Measurements from ENCODE around the gene BABAM2.
"Not testable (repeated sequence)": the region's sequence is repeated elsewhere in the genome, so short reads cannot be mapped to it uniquely, and the experiment has no call there.

BABAM2 gene

DNA sequence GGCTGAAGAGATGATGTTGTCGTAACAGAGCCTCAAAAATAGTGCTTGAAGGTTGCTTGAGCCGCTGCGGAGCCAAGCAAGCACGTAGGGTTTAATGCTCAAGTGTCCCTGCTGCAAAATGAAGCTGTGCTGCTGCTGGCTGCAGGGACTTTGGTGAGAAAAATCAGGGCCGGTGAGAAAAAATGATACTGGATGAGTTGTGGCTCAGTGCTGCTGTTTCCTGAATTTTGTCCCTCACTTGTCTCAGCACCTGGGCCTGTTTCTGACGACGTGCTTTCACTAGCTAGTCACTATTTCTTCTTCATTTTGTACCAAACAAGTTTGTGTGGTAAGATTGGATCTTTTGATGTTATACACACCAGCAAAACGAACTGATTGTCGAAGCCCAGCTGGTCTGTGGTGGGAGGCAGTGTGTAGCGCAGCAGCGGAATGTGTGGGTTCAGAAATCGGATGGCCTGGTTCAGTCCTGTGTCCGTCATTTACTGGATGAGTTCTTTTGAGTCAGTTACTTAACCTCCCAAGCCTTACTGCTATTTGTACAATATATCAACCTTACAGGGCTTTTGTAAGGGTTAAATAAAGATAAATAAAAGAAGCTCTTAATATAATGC is 329.3 kb downstream of the BABAM2 start:
- DNase-seq = no peak

DNA sequence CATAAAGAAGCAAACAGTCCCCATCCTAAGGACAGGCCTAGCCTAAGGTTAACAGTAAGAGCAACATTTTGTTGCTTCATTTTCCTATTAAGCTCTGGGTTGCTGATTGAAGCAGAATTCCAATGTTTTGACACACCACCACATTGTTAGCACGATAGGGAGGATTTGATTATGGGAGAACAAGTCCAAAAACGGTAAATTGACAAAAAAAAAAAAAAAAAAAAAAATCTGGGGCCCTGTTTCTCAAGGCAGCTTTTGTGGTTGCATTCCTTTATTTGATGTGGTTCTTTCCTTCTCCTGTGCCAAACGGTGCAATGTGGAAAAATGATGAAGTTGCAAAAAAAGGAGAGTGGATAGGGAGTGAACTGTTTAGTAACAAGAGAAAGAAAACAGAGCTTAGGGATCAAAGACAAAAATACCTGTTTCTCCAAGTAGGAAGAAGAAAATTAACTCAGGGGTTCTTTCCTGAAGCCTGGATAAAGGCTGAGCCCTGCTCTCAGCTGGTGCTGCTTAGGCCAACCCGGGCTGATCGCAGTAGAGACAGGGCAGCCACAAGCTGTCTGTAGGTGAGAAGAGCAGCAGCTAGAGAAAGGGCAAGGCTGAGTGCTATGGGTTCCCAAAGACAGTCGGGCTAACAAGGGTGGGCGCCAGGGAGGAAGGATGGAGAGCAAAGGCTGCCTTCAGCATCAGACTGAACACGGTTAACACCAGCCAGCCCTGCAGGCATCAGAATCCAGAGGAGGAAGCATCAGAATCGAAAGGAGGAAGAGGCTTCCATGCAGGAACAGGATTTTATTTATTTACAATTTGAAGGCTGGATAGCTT is 334.3 kb downstream of the BABAM2 start:
- DNase-seq = no peak

DNA sequence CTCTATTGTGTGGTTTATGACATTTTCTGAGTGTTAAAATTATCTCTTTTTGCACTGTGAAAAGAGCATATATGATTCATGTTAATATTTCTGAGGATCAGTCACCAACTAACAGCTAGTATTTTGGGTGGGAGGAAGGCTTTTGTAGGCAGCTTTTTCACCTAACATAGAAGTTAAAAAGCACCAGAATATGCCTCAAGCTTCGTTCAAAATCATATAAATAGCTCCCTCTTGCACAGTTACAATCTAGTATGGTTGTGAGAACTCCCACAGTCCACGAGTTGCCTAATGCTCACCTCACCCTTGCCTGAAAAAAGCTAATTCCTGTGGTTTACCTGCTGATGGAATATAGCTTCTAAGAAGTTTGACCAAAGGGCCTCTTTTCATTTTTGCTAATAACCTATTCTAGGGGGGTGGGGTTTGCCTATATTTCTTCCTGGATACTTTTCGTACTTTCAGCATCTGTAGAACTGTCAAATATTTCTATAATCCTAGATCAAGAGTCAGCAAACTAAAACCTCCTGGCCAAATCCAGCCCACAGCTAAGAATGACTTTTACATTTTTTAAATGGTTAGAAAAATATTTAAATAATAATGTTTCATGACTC is 335.0 kb downstream of the BABAM2 start:
- no peak for DNase-seq

DNA sequence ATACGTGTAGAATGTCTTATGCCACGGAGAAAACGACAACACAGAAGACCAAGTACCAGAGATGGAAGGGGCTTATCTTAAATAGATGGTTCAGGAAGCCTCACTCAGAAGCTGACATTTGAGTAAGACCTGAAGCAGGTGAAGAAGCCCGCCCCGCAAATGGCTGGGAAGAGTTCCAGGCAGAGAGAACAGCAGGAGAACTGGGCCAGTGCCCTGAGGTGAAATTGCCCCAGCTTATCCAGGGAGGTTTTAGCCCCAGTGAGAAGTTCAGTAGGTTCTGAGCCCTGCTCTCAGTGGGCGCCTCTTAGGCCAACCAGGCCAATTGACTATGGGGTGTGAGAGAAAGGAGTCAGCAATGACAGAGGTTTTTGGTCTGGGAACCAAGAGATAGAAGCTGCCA is 336.0 kb downstream of the BABAM2 start:
- DNase-seq = no peak

DNA sequence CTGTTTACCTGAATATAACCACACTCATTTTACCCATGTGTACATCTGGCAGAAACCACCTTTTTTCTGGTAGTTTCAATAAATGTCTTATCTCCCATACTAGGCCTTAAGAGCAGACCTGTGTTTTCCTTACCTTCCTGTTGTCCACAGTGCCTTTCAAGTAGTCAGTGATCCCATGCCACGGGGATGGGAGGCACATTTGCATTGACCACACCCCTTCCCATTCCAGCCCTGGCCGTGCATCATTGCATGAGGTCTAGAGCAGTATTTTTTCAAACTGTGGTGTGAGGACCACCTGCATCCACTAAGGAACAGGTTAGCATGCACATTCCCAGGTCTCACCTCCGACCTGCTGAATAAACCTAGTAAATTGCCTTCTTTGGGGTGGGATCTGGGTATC is 337.0 kb downstream of the BABAM2 start:
- no peak for DNase-seq

DNA sequence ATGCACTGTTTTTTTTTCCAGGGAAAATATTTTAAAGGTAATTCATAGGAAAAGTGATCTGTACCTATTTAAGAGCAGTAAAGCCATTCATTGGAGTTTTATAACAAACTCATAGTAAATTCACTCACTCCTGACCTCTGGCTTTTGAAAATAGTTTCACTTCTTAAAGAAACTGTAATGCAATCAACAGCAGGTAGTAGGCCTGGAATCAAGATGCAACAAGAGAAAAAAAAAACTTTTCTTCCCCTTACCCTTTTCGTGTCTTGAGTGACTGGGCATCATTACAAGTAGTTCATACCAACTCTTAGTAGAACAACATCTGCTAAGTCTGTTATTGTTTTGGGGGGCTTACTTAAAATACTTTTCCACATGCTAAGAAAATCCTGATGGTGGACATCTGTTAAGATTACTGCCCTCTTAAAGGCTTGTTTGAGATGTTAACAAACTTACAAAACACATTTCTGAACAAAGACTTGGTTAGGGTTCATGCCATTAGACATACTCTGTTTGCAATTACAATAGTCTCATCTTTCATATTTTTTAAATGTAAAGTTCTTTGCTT is 338.0 kb downstream of the BABAM2 start:
- no peak for DNase-seq

DNA sequence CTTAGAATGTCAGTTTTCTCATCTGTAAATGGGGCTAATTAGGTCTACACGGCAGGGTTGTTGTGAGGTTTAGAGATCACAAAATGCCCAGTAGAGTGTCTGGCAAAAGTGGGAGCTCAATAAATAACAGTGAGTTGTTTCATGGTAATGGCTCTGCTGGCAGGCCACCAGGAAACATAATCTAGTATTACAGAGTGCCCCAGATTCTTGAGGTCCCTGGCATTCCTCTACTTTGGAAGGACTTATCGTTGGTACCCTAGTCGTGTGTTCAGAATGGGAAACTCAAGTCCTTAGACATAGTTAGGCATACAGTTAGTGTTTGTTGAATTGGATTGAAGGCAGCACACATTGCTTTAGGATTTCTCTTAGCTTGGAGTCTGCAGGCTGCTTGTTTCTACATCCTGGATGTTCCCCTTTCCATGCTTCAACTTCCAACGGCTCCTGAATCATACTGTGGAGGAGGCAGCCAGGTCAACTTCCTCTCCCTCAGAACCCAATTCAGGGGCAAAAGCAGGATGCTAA is 340.6 kb downstream of the BABAM2 start:
- no peak for DNase-seq

DNA sequence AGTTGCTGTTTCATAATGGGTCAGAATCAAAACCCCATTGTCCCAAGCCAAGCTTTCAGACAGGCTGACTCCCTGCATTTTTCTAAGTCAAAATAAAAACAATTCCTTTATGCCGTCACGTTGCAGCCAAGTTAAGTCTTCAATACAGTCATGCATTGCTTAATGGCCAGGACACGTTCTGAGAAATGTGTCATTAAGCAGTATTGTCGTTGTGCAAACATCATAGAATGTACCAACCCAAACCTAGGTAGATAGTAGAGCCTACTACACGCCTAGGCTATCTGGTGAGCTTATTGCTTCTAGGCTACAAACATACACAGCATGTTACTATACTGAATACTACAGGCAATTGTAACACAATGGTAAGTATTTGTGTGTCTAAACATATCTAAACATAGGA is 341.8 kb downstream of the BABAM2 start:
- DNase-seq = no peak

DNA sequence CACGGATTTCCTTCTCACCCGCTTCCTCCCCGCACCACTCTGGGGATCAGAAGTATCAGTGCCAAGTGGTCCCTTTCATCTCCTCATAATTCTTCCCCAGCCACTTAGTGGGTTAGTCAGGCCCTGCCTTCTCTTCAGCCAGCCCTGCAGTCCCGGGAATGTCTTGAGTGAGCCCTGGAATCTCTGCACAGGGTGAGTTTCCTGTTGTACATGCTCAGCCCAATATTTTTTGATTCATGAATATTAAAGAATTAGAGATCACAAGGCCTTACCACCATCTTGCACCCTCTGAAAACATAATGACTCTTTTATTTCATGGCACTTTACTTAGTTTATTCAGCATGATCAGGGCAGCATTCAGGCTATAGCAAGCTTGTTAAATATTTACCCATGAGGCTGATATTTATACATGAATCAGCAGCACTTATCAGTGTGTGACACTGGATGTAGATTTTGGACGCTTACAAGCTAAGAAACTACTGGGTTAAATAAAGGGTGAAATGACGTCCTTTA is 342.7 kb downstream of the BABAM2 start:
- DNase-seq = no peak

DNA sequence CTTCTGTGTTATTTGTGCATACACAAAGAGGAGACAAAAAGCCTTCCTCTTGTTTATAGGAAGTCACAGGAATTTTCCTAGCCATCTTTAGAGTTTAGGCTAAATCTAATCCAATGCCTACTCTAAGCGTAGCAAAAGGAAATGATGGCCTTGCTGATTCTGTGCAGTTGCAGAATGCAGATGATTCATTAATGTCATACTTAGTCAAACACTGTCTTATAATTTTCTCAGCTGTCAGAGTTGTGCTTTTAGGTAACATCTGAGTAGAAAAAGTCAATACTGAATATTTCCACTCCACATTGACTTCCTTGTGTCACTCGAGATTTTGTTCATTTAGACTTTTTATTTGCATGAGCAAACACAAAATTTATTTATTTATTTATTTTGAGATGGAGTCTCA is 344.3 kb downstream of the BABAM2 start:
- no peak for DNase-seq

DNA sequence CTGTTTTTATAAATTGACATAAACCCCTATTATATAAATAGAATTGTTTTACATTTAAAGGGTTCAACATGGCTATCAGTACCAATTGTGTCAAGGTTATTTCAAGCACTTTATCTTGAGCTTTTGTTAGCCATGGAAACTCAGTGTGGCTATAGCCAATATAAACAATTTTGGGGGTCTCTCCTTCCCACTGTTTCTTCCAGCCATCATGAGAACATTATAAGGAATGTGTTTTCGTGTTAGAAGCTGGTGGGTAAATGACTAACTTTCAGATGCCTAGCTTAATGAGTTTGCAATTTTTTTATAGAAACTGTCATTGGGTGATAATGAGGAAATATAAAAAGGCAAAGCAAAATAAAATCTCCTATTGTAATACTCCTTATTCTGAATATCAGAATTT is 348.7 kb downstream of the BABAM2 start:
- DNase-seq = no peak

DNA sequence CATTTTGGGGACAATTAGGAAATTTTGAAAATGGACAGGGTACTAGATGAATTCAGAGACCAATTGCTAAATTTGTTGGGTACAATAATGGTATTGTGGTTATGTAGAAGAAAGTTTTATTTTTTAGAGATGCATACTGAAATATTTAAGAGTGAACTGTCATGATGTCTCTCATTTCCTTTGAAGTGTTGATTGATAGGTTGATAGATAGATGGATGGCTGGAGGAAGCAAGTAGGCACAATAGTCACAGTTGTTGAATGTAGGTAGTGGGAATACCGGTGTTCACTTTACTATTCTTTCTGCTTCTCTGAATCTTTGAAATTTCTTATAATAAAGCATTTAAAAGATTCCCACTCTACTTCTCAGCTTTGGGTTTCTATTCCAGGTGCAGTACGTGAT is 350.4 kb downstream of the BABAM2 start:
- no peak for DNase-seq

DNA sequence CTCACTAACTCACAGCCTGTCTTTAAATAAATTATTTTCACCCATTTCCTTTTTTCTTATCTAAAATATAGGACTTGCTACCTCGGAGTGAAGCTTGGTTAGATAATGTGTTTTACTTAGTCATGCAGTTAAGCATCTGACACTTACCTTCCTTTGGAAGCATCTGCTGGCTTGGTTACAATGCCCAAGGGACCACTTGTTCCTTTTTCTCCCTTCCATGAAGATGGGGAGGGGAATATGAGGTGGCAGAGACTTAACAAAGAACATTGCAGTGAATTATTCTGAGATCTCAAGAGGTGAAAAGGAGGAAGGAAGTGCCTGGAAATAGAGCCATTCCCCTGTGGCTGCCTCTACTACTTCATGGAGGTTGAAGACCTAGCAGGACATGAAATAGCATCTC is 356.8 kb downstream of the BABAM2 start:
- no peak for DNase-seq

DNA sequence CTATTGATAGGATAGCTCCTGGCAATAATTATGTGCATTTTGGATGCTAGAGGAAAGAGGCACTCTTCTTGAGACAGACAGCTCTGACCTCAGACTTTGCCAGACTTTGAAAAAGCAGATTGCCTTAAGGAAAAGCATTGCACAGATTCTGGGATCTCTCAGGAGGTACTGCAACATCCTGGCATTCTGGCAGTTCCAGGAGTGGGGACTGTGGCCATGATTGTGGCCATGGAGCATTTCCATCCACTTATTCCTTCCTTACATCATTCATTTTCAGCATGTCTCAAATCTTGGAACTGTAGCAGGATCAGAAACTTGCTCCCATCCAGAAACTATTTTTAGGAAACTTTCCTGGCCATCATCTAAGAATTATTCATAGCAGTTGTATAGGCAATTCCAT is 357.2 kb downstream of the BABAM2 start:
- no peak for DNase-seq

DNA sequence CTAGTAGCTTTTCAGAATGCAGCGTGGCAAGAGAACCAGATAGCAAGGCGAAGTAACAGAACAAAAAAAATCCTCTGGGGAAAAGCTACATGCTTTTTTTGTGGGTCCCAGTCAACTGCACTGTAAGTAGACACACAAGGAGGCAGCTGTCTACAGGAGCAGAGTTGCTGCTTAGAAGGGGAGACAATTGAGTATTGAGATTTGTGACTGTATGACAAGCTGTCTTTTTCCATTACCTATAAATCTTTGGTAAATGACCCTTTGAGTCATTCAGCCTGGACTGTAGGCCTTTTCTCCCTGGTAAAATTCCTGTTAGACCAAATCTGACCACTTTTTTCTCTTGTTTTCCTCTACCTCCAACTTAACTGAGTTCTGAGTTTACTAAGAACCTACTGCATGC is 358.0 kb downstream of the BABAM2 start:
- no peak for DNase-seq

DNA sequence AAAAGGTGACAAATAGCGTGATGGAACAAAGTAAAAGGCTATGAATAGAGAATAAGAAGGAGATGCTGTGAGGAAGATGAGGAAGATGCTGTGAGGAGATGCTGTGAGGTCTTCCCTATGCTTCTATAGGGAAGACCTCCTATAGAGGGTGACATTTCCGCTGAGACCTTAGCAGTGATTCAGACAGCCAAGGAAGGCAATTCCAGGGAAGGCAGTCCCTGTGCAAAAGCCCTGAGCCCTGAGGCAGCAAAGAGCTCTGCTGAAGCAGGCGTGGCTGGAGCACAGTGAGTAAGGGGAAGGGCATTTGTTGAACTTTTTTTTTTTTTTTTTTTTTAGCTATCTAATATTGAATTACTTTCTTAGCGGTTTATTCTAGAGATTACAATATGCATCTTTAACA is 359.5 kb downstream of the BABAM2 start:
- no peak for DNase-seq

DNA sequence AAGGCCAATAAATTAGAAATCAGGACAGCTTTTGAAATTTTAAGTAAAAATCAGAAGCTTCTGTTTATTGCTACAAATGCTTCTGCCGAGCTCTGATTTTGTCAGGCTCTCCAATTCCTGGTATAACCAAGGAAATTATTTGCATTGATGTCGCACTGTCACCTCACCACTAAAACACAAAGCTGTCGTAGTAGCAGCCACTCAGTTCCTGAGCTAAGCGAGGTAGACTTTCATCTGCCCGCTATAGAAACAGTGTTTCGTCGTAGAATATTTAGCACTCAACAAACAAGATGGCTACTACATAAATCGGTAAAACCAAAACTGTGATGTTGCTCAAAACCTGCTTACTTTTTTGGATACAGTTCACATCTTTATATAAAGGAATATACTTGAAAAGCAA is 360.8 kb downstream of the BABAM2 start:
- DNase-seq = no peak

DNA sequence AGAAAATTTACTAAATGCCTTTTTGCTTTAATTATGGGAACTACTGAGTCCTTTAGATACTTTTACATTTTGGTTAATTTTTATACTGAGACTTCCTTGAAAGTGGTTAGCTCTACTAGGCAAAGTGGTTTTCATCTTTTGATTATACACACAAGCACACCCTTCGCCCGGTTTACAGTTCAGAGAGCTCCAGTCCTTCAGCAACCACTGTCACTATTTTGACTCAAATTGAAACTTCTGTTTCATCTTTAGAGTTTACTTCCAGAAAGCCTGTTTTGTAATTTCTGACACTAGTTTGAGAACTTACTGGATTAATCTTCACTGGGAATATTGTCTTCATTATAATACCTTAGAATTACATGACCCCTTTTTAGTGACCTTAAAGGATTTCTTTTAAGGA is 361.8 kb downstream of the BABAM2 start:
- DNase-seq = no peak

DNA sequence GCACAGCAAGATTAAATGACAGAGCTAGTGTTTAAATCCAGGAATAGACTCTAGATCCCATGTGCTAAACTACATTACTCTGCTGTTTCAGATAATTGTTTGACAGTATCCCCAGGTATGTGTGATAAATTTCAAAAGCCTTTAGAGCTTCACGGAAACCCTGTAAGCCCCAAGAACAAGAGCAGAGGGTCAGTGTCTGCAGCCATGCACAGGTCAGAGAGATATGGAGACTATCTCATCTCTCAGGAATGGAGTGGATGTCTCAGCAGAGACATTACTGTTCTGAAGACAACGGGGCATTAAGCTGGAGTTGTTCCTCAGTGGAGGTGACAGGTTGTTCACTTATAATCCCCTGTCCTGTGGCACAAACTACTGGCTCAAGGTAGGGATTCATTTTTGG is 363.0 kb downstream of the BABAM2 start:
- DNase-seq = no peak

DNA sequence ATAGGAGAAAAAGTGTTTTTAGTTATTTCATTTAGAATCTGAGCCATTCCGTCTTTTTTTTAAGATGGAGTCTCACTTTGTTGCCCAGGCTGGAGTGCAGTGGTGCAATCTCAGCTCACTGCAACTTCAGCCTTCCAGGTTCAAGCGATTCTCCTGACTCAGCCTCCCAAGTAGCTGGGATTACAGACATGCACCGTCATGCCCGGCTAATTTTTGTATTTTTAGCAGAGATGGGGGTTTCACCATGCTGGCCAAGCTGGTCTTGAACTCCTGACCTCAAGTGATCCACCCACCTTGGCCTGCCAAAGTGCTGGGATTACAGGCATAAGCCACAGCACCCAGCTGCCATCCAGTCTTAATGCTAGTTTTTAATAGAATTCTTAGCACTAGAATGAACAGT is 364.7 kb downstream of the BABAM2 start:
- not testable (repeated sequence) for DNase-seq

DNA sequence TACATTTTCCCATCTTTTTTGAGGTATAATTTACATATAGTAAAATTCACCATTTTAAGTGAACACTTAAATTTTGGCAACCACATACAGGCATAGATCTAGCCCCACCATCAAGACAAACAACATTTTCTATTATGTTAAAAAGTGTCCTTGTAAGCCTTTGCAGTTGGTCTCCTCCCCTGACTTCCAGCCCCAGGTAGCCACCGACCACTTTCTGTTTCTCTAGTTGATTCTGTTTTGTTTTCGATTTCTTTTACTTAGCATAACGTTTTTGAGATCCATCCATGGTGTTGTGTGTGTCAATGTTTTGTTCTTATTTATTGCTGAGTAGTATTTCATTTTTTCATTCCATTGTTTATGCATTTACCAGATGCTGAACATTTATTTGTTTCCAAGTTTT is 366.7 kb downstream of the BABAM2 start:
- no peak for DNase-seq

DNA sequence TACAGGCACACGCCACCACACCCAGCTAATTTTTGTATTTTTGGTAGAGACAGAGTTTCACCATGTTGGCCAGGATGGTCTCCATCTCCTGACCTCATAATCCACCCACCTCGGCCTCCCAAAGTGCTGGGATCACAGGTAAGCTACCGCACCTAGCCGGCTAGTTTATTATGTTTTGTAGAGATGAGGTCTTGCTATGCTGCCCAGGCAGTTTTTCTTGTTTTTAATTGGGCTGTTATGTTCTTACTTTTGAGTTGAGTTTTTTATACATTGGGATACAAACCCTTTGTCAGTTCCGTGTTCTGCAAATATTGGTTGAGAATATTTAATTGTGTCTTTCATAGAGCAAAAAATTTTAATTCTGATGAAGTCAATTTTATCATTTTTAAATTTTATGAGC is 368.7 kb downstream of the BABAM2 start:
- DNase-seq = not testable (repeated sequence)

DNA sequence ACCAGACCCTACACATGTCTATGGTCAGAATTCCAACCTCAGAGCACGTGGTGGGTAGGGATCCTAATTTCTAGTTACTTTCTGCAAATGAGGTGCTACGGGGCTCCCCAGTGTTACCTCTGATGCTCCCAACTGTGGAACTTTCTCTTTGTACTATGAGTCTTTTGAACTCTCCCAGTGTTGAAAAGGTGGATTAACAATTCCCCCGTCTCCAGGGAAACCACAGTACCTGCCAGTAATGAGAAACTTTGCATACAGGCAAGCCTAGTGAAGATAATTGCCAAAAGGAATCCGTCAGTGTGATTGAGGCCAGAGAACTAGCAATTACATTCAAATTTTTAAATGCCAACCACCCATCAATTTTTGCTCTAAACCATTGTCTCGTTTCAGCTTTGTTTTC is 373.2 kb downstream of the BABAM2 start:
- no peak for DNase-seq

DNA sequence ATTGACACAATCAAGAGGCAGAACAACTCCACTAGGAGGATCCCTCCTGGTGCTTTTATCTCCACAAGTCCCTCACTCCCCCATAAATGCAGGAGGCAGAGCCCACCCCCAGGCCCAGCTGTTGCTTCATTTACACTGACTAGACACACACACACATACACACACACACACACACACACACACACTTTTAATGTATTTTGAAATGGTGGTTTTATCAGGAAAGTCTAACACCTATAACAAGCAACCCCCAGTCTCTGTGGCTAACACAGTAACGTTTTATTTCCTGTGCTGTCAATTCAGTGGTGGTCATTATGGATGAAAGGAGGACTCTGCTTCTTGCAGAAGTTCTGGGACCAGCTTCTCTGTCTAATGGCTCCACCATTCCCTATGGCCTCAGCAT is 376.8 kb downstream of the BABAM2 start:
- DNase-seq = no peak

Data from hematopoietic multipotent progenitor cell treated with erythropoietin and hydrocortisone succinate and interleukin-3 and kit ligand, for 8 days (in vitro differentiated cells).